GM18519 (cell line): ENCODE data around the gene TAF3.

ENCODE experiments used
- ATAC-seq: cut with Tn5 transposase; IDR thresholded peaks from one replicate; pipeline ENCODE4 v1.9.1; 2021; ENCODE audit warnings: mild to moderate bottlenecking, moderate library complexity; ENCODE audit not compliant: unreplicated experiment, low FRiP score

TAF3 gene

DNA sequence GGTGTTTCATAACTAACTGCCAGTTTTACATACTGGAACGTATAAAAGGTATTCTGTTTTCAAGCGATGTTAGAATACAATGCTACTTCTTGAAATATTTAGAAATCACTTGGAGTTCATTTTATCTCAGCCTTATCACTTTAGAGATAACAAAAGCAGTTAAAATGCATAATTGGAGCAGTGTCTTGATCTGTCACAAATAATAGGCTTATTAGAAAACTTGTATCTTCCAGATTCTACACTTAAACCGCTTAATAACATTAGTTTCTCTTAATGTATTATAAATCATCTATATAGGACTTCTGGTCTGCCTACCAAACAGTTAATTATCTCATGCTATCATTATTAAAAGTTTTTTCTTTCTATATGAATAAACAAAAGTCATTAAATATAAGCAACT, 104.4 kb downstream of the TAF3 start:
- no peak for ATAC-seq

DNA sequence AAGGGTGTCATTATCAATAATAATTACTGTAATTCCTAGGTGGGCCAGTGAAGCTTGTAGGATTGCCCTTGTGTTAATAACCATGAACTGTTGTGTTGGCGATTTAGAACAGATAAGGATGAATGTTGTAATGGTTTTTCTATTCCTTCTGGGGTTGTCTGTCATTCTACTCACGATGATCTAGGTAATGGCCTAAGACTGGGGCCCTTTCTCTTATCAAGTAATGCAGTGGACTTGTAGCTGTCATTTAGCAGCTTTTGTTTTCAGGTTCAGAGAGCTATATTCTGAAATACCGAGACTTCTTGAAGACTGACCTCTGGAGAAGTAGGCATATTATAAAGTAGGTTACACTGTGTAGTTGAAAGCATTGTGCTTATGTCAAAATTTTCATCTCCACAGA, 110.2 kb downstream of the TAF3 start:
- ATAC-seq: no peak

DNA sequence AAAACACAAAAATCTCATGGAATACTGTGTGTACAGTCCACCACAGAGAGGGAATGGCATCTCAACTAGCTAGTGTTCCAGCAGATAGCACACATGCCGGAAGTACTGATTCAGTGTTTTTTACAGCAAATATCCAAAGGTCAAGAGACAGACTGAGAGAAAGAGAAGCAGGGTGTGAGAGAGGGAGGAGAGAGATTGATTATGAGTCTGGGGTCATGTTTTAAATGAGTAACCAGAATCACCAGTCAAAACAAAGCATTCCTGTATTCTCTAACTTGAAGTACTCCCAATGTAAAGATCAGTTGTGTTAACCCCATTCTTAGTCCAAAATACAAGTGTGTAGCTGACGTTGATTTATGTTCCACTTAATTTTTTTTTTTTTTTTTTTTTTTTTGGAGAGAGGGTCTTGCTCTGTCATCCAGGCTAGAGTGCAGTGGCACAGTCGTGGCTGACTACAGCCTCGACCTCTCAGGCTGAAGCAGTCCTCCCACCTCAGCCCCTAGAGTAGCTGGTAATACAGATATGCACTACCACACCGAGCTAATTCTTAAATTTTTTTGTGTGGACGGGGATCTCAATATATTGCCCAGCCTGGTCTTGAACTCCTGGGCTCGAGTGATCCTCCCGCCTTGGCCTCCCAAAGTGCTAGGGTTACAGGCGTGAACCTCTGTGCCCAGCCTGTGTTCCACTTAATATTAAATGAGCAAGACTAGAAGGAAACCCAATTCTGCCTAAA, 114.2 kb downstream of the TAF3 start:
- no peak for ATAC-seq

DNA sequence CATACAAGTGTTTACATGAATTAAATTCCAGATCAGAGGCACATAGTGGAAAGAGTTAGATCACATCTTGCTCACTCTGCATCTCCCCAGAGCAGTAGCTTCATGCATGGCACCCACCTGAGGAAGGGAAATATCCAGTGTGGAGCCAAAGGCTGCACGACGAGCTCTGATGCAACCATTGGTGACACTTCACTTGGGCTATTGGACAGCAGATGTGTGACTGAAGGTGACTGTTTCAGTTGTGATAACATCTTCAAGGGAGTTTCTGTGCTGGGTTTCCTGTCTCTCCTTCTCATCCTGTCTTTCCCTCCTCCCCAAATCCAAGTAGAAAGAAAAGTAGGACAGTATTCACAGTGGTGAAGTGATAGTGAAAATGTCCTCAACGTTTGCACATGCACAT, 115.0 kb downstream of the TAF3 start:
- ATAC-seq: no peak

DNA sequence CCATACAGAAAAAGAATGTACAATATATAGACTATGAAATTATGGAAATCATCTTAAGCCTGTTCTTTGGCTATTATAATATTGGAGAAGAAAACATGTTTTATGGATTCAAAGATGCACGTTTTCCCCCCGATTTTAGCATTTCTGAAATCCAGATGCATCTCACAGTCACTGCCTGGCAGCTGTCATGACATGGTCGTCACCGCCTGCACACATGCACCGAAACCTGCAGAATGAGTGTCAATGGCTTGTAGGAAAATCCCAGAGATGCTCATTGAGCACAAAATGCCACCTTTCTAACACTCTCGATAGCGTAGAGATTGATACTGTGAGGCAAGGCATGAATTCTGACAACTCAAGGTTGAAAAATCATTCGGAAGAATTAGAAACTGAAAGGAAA, 115.5 kb downstream of the TAF3 start:
- ATAC-seq: no peak

DNA sequence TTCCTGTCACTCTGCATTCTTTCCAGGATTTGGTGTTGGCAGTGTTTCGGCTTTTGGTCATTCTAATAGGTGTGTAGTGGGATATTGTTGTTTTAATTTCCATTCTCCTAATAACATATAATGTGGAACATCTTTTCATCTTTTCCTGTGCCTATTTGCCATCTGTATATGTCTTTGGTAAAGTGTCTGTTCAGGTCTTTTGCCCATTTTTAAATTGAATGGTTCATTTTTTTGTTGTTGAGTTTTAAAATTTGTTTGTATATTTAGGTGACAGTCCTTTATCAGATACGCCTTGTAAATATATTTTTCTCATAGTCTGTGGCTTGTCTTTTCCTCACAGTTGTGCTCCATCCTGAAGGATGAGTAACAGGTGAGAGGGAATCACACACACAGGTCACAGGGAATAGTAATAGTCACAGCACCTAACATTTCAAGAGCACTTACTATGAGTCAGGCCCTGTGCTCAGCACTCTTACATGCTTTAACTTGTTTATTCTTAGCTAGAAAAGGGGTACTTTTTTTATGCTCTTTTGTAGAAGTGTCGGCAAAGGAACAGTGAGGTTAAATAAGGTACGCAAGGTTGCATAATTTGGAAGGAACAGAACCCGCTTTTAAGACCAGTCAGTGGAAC, 119.1 kb downstream of the TAF3 start:
- no peak for ATAC-seq

DNA sequence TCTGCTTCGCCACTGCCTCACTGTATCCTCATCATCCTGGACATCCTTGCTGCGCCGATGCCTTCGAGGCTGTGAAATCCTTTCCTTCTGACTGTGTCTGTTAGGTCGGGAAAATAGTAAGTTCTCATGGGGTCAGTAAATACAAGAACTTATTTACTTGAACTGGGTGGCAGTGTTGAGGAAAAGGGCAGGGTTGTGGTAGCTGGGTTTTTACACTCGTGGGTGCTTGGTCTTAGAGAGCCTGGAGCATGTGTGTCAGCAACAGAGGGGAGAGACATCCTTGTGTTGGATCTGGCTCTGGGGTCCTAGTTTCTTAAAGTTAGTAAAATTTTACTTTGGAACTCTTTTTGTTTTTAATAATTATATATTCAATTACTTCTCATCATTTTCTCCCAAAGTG, 123.3 kb downstream of the TAF3 start:
- no peak for ATAC-seq

DNA sequence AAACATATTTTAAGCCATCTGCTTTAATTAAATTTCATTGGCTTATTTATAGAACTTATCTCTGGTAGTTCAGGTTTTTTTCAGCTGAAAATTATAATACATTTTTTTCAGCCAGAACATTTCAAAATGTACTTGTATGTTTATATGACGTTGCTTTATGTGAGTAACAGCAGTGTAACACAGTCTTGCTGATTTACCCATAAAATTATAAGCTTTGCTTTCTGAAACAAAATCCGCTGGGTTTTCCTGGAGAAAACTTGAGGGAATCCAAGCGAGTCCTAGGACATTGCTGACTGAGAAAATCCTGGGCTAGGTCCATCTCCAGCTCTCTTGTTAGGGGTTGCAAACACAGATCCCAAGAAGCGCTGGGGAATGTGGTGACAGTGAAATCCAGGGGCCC, 124.0 kb downstream of the TAF3 start:
- ATAC-seq: no peak

DNA sequence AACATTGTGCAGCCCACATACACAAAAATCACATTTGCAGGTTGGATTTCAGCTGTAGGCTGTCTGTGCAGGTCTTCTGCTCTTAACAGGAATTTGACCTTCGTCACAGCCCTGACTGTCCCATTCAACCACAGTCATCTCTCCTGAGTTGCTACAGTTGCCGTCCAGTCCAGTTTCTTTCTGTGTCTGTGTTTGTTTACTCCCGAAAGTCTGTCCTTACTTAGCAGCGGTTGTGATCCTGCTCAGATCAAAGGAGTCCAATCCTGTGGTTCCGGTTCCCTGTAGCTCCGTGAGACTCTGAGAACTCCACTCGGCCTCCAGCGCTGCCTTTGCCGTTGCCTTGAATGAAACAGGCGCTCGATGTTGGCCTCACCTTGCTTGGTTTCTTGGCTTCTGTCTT, 124.6 kb downstream of the TAF3 start:
- ATAC-seq: no peak

DNA sequence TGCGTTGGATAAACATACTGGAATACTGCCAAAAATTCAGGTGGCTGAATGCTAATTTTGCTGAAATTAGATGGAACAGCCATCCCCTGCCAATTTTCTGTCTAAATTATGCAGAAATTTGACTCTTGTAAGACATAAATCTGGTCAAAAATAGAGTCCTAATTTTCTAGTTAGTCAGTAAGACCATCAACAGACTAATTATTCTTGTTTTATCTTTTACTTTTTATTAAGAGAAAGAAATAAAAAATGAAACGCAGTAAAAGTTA, 125.8 kb downstream of the TAF3 start:
- ATAC-seq: no peak

DNA sequence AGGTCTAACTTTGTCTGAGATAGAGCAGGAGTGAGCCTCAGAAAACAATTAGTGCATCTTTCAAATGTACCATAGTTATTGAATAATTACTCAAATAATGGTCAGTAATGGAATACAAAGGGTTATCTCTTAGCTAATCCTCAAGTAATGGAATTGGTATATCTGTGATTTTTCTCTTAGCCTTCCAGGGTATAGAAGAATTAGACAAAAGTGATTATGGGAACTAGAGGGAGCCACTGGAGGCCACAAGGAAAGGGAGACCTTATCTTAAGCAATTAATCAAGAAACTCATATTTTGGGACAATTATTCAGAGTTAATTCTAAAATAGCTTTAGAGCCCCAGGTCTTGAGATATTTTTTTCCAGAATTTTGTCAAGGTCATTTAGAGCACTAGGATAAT, 126.2 kb downstream of the TAF3 start:
- no peak for ATAC-seq

DNA sequence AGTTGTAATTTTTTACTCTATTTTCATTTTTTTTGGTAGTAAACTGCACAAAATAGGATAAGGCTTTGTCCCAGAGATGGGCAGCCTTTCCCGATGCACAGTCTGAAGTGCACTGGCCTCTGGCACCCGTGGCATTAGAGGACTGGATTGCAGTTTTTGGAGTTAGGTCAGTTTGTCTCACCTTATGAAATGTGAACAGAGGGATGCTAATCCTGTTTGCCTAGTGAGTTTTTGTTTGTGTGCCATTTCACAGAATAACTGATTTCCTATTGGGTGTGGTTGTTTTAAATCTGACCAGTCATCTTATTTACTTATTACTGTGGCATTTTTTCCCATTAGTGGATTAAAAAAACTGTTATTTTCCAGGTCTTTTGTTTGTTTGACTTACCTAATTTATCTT, 126.7 kb downstream of the TAF3 start:
- no peak for ATAC-seq

DNA sequence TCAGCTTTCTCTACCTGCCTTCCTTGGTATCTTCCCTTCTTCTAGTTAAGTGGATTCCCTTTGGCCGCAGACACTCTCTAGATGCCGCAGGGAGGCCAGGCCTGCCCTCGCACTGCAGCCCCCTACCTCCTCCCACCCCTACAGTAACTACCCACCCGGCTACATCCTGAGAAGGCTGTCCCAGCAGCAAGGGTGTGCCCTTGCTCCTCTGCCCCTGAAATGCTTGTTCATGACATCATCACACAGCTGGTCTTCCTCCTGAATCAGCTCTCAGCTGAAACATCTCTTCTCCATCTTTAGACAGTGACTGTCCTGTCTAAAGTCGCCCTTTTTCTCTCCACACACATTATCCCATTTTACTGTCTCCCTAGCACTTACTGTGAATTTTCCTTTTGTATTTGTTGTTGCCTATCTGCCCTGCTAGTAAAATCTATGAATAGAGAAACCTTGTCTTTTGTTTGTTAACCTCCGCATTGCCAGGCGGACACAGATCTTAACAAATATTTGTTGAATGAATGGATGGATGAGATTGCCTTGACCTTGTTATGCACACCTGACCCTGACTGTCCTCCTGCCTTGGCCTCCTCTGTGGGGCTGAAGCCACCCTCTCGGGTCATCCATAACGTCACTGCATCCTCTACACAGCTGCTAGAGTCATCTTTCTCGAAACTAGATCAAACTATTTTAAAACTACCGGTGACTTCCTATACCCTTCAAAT, 127.3 kb downstream of the TAF3 start:
- ATAC-seq: no peak

DNA sequence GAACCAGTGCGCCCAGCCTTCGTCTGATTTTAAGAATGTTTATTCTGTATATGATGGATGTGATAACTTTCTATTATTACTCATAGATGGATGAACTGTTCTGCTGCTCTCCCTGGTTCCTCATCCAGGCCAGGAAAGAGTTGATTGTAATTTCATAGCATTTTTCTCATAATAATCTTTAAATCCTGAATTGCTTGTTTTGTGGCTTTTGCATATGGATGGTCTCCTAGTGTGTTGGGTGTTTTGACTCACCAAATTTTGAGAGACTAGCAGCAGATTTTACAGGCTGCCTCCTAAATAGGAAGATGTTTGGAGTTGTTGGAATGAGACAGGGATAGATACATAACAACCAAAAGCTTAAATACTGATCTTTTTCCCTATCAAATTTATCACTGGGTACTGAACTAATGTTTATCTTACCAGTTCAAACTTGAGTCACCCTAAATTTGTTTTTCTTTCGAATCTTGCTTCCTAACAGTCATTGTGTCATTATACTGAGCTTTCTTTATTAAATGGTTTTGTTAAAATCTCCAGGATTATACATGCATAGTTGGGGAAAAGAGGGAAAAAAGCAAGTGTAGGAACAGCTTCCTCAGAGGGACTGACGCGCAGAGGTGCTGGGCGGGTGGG, 130.2 kb downstream of the TAF3 start:
- ATAC-seq: no peak

DNA sequence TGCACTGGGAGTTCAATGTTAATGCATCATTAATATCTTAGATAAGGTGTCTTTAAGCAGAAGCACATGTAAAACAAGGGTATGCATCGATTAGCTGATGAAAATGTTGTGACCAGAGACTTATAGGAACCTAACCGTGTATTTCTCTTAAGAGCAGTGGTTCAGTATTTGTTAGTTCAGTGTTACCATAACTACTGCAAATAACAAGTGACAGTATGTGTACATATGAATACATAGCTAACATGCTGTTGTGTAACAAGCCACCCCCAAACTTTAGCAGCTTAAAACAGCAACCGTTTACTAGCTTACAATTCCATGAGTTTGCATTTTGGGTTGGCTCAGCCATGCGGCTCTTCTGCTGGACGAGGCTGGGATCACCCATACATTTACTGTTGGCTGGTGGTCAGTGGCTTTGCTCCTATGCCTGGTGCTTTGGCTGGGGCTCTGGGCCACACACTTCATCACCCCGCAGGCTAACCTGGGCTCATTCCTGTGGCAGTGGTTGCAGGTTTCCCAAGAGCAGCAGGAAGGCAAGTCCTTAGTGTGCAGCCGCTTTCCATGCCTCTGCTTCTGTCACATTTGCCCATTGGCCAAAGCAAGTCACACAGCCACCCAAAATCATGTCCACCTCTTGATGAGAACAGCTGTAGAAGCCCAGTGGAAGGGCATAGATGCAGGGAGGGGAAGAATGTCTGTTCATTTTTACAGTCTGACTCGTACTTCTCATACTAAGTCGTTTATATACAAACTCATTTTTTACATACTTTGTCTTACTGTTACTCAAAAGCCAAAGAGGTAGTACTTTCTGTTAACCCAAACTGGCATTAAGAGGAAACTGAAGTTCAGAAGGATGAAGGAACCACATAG, 132.9 kb downstream of the TAF3 start:
- no peak for ATAC-seq

DNA sequence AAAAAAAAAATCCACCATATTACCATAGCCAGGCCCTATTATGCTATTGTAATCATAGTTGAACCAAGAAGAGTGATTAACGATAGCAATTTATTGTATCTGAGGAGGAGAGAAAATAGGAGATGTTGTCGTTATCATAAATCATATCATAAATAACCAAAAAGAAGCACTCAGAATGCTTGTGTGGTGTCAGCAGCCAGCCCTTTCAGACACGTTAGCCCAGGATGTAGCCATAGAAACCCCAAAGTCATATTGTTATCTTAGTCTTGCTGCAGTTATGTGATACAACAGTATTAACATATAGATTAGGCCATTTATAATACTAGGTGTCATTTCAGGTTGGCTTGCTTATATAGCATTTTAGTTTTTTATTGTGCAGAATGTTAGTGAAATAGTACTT, 134.0 kb downstream of the TAF3 start:
- ATAC-seq: no peak

DNA sequence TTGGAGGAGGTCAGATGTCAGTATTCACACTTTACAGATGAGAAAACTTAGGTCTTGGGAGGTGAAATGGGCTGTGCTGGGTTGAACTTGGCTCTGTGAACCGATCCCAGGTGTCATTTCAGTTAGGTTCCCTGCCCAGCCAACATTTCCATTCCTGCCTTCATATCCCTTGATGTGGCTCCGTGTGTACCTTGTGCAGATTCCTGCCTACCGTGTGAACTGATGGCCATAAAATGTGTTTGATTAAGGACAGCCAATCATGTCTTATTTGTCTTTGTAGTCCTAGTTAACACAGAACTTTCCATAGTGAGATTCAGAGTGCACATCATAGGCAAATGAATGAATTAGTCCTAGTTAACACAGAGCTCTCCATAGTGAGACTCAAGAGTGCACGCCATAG, 135.1 kb downstream of the TAF3 start:
- ATAC-seq: no peak

DNA sequence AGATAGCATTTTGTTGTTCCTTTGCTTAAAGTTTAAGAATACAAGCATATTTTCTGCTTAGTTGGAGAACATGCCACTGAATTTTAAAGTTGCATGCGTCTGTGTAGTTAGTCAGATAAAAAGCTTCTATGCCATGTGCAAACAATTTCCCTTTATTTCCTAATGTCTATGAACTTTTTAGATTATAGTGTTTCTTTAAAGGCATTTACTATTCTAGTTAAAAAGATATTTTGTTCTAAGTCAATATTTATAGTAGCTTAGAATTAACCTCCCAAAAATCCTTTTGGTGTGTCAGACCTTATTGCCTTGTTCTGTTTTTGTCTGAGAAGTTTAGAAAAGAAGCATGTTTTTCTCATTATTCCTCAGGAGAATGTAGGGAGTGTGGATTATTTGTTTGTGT, 137.1 kb downstream of the TAF3 start:
- no peak for ATAC-seq

DNA sequence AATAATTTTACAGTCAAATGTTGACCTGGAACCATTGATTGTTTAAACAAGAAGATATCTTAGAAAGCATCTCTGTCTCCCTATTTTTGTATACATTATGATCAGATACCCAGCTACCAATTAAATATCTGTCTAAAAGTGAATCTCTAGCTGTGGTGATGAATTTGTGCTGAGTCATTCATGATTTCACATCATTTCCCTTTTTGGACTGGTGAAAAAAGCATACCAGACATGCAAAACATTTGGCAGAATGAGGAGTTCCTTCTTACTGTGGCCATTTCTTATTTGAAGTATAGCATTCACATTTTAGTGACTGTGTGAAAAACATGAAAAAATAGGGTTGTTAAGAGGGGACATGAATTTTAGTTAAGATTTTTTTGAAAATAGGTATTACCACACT, 138.2 kb downstream of the TAF3 start:
- peak; percentile 98 for ATAC-seq

DNA sequence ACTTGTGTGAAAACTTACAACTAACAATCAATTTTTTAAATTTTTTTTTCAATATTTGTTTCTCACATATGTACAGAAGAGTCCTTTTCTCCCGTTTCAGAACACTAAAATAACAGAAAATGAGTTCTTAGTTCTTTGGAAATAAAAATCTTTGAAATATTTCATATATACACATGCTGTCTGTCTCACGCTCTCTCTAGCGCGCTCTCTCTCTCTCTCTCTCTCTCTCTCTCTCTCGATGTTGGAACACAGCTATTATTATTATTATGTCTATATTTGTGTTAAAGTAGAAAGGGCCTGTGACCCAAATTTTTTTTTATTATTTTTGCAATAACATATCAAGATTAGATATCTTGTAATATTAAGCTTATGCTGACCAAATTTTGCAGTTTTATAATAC, 139.3 kb downstream of the TAF3 start:
- ATAC-seq: no peak

DNA sequence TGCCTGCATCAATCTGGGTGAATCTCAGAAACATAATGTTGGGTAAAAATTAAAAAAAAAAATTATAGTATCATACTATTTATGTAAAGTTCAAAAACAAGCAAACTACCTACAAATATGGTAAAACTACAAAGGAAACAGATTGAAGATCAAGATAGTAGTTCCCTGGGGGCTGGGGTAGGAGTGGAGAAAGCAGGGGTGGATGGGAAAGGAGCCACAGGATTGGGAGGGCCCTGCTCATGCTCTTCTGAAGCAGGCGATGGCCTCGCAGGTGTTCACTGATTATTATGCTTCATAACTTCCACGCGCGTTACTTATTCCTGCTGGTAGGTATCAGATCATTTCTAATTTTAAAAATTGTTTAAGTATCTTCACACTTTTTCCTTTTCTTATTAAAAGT, 140.1 kb downstream of the TAF3 start:
- ATAC-seq: no peak
